Activated T-helper 17 cell treated with anti-CD3 and anti-CD28 coated beads, Interleukin-2, amount 50 U/mL, for 72 hours (primary cell): ENCODE results near the gene FMN1. TPM values are rescaled to one million over a fixed set of nuclear protein-coding genes. Genes with fewer than 3 reads are reported as not detected.

Source experiments
- ATAC-seq: fragments of 150-1000 bp; cut with Tn5 transposase; replicated peaks from 2 replicates; pipeline ENCODE4 v1.10.0; 2021; ENCODE audit warnings: mild to moderate bottlenecking, moderate library complexity
- H3K27ac Mint-ChIP-seq: one replicate; pipeline ENCODE4 v1.8.0; 2022; ENCODE audit warnings: mixed read lengths
- H3K27me3 Mint-ChIP-seq: one replicate; pipeline ENCODE4 v1.8.0; 2022; ENCODE audit warnings: mixed read lengths
- H3K36me3 Mint-ChIP-seq: one replicate; pipeline ENCODE4 v1.8.0; 2022; ENCODE audit warnings: low read depth, mild to moderate bottlenecking, mixed read lengths
- H3K4me1 Mint-ChIP-seq: one replicate; pipeline ENCODE4 v1.8.0; 2022; ENCODE audit warnings: mixed read lengths
- H3K4me3 Mint-ChIP-seq: one replicate; pipeline ENCODE4 v1.8.0; 2022; ENCODE audit warnings: mild to moderate bottlenecking, mixed read lengths
- H3K9me3 Mint-ChIP-seq: one replicate; pipeline ENCODE4 v1.8.0; 2022; ENCODE audit warnings: mixed read lengths
- total RNA-seq, 2 donors: library from RNA; stranded (reverse); gene quantifications; one replicate each; pipeline ENCODE4 v1.2.3, GENCODE V29; 2022

Gene FMN1
- total RNA-seq, 2 donors from 2014 or later, result 1.0 to 2.0 TPM

DNA sequence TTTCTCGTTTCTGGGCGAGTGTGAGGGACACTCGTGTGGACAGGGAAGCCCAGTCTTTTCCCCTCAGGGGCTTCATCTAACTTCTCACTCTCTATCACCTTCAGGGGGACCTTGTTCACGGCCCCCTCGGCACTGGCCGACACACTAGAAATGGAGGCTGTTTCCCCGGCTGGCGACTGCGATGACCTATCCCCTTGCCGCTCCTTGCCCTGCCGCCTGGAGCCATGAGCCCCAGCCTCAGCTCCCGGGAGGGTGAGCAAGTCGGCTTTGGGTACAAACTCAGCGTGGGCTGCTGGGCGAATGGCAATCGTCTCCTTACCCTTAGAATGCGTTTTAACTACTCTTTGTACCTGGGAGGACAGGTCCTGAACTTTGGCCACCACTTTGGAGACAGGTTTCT lies 41.0 kb downstream of the FMN1 start:
- peaks cover 3% of the 10 kb centered on the region for H3K4me1 Mint-ChIP-seq
- no peak overlapping the region for H3K27ac Mint-ChIP-seq
- H3K27me3 Mint-ChIP-seq, result peaks cover 3% of the 10 kb centered on the region
- H3K9me3 Mint-ChIP-seq, result no peaks in the 10 kb centered on the region
- H3K4me3 Mint-ChIP-seq, result no peak overlapping the region
- no peak for ATAC-seq
- H3K36me3 Mint-ChIP-seq, result no peaks in the 10 kb centered on the region

DNA sequence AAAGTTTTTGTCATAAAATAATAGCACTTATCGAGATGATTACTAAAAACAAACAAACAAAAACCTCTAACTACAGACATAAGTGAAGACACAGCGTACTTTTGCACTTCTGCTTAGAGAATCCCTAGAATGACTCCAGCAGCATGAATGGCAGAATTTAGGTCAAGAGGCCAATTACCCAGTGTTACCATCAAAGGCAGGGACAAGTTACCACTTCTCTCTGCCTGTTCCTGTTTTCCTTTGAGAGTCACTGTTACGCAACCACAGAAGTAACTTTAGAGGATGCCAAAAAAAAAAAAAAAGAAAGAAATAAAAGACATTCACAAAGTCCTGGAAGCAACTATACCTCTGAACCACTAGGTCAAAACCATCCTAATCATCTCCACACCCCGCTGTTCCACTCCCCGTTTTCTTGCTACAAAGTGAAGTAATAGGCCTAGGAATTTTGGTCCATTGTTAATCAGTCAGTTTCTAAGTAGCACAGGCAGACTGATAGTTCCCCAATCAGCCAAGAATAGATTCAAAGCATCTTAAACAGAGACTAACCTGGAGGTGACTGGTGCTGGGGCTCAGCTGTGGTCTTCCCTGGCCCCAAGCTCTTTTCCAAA lies 41.9 kb downstream of the FMN1 start:
- H3K4me3 Mint-ChIP-seq, result no peak overlapping the region
- H3K4me1 Mint-ChIP-seq, result peaks cover 11% of the 10 kb centered on the region
- H3K36me3 Mint-ChIP-seq, result no peaks in the 10 kb centered on the region
- no peak overlapping the region for H3K27ac Mint-ChIP-seq
- ATAC-seq, result no peak
- H3K27me3 Mint-ChIP-seq, result no peaks in the 10 kb centered on the region
- H3K9me3 Mint-ChIP-seq, result no peaks in the 10 kb centered on the region

DNA sequence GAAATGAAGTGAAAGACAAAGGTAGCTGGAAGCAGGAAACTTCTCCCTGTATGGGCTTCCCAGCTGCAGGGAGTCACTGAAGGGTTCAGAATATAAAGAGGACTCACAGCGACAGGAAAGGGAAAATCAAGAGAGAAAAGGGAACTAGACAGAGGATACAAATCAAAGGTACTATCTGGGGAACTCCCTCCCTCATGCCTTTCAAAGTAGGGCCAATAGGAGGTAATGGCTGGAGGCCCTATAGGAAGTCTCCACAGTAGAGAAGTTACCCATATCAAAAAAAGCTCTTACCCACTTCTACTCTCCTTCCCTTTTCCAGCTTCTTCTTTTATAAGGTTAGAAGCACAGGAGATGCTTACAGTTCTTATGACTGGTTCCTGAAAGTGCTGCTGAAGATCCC lies 43.5 kb downstream of the FMN1 start:
- Mint-ChIP-seq H3K27me3 (no peaks in the 10 kb centered on the region), H3K27ac (no peak overlapping the region), H3K36me3 (no peaks in the 10 kb centered on the region), H3K9me3 (no peaks in the 10 kb centered on the region), H3K4me3 (no peak overlapping the region), H3K4me1 (peaks cover 11% of the 10 kb centered on the region)
- ATAC-seq, result no peak

DNA sequence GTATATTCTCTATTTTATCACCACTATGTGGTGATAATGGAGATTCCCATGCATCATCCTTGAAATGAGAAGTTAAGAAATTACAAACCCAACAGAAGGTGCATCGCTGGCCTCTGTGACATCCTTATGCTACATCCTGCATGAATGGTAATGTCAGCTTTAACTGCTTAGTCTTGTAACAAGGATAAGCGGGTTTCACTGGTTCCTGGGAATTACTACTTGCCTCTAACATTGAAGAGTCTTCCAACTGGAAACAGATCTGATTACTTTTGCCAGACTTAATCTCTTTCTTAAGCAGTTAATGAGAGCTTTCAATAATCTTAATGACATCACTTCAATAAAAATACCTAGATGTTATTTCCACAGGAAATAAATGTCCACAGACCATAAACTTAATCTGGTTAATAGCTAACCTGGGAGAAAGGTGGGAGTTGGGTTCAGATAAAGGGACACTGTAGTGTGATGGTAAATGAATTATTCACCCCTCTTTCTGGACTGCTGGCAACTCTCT lies 44.0 kb downstream of the FMN1 start:
- ATAC-seq, result peak; percentile 24
- Mint-ChIP-seq H3K9me3 (no peaks in the 10 kb centered on the region), H3K4me3 (no peak overlapping the region), H3K27ac (no peak overlapping the region), H3K27me3 (no peaks in the 10 kb centered on the region), H3K36me3 (no peaks in the 10 kb centered on the region), H3K4me1 (peaks cover 13% of the 10 kb centered on the region)

DNA sequence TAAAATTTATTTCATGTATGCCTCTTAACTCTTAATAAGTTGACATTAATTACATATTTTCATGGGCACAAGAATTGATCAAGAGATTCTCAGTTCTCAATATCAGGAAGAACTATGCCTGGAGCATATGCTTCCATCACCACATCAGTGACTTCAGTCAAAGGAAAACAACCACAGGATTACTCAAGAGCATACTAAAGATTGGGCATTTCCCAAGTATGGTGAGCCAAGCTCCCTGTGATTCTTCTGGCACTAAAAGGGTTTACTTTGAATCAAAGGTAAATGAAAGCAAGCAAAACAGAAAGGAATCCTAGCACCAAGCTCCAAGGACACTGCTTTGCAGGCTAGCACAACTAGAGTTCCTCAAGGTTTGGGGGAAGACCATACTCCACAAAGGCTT lies 44.6 kb downstream of the FMN1 start:
- ATAC-seq, result no peak
- no peaks in the 10 kb centered on the region for H3K36me3 Mint-ChIP-seq
- no peak overlapping the region for H3K27ac Mint-ChIP-seq
- H3K4me1 Mint-ChIP-seq, result peaks cover 19% of the 10 kb centered on the region
- H3K27me3 Mint-ChIP-seq, result no peaks in the 10 kb centered on the region
- H3K4me3 Mint-ChIP-seq, result no peak overlapping the region
- H3K9me3 Mint-ChIP-seq, result no peaks in the 10 kb centered on the region

DNA sequence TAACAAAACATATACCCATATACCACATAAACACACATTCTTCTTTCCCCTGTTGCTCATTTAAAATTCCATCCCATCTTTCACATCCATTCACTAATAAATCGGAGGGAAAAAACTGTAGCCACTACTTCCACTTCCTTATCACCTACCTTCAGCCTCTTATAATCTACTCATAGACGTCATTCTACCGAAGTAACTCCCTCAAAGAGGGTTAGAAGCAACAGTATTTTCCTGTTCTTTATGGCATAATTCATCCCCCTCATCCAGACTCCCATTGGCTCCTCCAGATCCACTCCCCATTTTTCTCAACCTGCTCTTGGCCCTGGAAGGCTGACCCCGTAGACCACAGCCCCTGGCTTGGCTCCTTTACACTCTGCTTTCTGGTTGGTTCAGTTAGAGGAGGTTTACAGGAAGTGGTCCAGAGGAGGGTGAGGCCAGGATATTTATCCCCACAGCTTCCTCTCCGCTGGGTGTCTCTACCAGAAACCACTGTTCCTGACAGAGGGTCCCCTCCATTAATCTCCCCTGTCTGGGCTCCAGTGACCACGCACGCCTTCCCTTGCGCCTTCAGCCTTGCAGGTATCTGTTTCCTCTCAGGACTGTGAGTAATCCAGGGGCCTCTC lies 46.3 kb downstream of the FMN1 start:
- Mint-ChIP-seq H3K9me3 (no peaks in the 10 kb centered on the region), H3K27ac (peak overlapping the region; percentile 33), H3K4me1 (peaks cover 19% of the 10 kb centered on the region), H3K36me3 (no peaks in the 10 kb centered on the region), H3K4me3 (peak overlapping the region; percentile 62), H3K27me3 (no peaks in the 10 kb centered on the region)
- peak; percentile 57 for ATAC-seq

DNA sequence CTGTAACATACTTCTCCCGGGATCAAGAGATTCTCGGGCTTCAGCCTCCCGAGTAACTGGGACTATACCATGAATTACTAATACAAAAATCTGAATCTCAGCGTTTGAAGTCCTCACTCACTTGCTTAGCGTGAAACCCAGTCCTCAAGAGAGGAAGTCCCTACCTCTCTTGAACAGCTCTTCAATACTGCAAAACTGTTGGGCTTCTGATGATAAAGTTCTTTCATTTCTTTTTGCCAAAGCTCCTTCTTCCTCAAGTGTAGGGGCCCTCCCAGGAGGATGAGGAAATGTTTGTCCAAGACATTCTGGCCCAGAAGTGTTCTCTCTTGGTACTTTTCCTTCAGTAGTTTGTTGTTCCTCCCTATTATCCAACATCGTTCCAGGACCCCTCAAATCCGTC lies 48.5 kb downstream of the FMN1 start:
- Mint-ChIP-seq H3K9me3 (no peaks in the 10 kb centered on the region), H3K27me3 (no peaks in the 10 kb centered on the region), H3K4me3 (no peak overlapping the region), H3K27ac (no peak overlapping the region), H3K36me3 (no peaks in the 10 kb centered on the region), H3K4me1 (peaks cover 19% of the 10 kb centered on the region)
- ATAC-seq, result no peak

DNA sequence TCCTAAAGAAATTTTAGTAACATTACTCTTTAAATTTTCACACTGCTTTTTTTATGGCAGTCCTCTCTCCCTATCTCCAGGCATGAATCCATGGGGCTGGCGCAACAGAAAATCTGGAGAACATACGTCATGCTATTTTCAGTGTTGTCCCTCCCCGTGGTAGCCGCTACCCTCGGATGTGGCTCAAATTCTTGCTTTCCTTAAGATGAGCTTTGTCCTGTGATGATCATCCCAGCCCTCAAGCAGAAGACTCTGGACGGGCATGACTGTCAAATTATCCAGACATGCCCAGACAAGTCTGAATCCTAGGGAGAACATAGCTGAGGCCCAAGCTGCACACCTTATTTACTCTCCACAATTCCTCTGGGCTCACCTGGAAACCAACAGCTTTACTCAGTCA lies 49.1 kb downstream of the FMN1 start:
- peaks cover 19% of the 10 kb centered on the region for H3K4me1 Mint-ChIP-seq
- no peak overlapping the region for H3K4me3 Mint-ChIP-seq
- no peaks in the 10 kb centered on the region for H3K9me3 Mint-ChIP-seq
- ATAC-seq, result no peak
- H3K36me3 Mint-ChIP-seq, result no peaks in the 10 kb centered on the region
- H3K27ac Mint-ChIP-seq, result no peak overlapping the region
- H3K27me3 Mint-ChIP-seq, result peaks cover 2% of the 10 kb centered on the region

DNA sequence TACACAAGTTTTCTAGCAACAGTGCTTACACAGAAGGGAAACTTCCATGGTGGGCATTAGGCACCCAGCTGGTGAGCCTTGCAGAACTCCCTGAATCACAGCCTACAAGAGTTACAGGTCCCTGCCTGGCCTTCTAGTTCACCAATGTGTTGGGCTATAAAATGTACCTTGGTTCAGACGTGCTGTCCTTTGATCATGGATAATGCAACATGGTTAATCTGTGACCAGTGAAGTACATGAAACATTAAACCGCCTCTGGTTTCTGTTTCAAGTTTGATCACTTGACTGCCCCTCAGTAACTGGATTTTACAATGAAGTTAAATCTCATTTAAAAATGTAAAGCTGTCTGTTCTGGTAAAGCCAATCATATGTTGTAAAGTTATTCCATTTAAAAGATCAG lies 51.8 kb downstream of the FMN1 start:
- no peak overlapping the region for H3K27ac Mint-ChIP-seq
- ATAC-seq, result no peak
- H3K27me3 Mint-ChIP-seq, result peaks cover 9% of the 10 kb centered on the region
- peaks cover 8% of the 10 kb centered on the region for H3K4me1 Mint-ChIP-seq
- H3K9me3 Mint-ChIP-seq, result no peaks in the 10 kb centered on the region
- no peaks in the 10 kb centered on the region for H3K36me3 Mint-ChIP-seq
- H3K4me3 Mint-ChIP-seq, result no peak overlapping the region

DNA sequence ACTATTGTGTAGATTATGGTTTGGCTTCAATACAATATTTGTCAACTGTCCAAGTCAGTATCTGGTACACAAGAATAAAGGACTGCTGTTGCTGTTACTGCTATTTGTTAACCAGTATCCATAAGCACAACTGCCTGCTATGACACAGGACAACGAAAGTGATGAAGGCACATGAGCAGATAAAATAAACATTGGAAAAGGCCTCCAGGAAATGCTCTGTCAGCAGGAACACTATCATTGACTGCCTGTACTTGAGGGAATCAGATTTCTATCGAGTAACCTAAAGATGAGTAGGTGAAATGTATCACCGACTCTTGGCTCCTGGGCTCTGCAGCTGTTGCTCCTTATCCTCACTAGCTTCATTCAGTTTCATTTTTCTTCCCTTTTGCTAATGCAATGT lies 56.5 kb downstream of the FMN1 start:
- Mint-ChIP-seq H3K27me3 (peaks cover 18% of the 10 kb centered on the region), H3K27ac (no peak overlapping the region), H3K4me3 (no peak overlapping the region), H3K36me3 (no peaks in the 10 kb centered on the region), H3K4me1 (no peaks in the 10 kb centered on the region), H3K9me3 (no peaks in the 10 kb centered on the region)
- no peak for ATAC-seq

DNA sequence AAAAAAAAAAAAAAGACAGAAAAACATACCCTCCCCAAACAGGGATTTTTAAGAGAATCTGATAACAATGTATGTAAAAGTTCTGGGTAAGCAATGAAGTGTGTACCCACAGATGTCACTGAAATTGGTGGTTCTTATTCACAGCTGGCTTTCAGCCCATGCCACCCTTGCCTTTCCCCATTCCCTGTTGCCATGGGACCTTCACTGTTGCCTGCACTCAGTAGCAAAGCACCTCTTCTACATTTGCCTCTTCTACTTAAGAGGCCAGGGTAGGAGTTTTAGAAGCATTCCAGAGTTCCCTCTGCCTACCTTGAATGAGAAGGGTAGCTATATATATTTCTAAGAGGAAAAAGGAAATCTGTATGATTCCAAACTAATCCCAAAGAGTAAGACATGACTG lies 57.4 kb downstream of the FMN1 start:
- Mint-ChIP-seq H3K27me3 (peaks cover 18% of the 10 kb centered on the region), H3K4me1 (peaks cover 7% of the 10 kb centered on the region), H3K4me3 (no peak overlapping the region), H3K27ac (no peak overlapping the region), H3K9me3 (no peaks in the 10 kb centered on the region), H3K36me3 (no peaks in the 10 kb centered on the region)
- no peak for ATAC-seq

DNA sequence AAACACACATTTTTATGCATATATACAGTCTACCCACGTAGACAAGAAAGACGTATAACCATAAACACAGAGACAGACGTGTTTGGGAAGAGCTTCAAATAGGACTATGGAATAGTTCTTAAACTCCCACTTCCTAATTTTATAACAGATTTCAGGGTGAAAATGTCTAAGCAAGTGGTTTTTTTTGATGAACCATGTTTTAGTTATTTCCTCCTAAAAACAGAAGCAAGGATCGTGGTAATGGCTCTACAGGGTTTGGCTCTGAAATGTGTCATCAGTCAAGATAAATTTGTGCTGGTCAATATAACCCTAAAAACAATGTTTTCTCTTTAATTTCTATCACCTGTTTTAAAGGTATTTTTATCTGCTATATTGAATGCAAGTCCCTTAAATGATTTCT lies 58.2 kb downstream of the FMN1 start:
- Mint-ChIP-seq H3K4me1 (peaks cover 10% of the 10 kb centered on the region), H3K27ac (no peak overlapping the region), H3K4me3 (no peak overlapping the region), H3K27me3 (peaks cover 18% of the 10 kb centered on the region), H3K9me3 (no peaks in the 10 kb centered on the region), H3K36me3 (no peaks in the 10 kb centered on the region)
- no peak for ATAC-seq

DNA sequence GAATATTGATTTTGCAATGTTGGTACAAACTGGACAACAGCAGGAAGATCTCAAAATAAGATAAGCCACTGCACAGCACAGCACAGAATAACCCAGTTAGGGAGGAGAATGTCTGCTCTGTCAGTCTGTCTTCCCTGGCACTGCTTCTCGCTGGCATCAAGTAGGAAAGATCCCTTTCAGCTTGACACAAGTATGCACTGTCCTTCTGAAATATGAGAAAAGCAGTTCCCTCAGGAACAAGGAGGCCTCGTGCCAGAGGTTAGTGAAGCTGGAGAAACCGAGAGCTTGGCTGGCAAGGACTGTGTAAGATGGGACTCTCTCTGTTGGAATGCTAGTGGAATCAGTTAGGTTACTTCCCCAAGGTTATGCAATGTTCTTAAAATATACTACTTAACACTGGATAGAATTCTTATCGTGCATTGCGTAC lies 59.1 kb downstream of the FMN1 start:
- H3K36me3 Mint-ChIP-seq, result no peaks in the 10 kb centered on the region
- peaks cover 10% of the 10 kb centered on the region for H3K4me1 Mint-ChIP-seq
- H3K27ac Mint-ChIP-seq, result no peak overlapping the region
- H3K27me3 Mint-ChIP-seq, result peaks cover 15% of the 10 kb centered on the region
- no peak overlapping the region for H3K4me3 Mint-ChIP-seq
- no peak for ATAC-seq
- H3K9me3 Mint-ChIP-seq, result no peaks in the 10 kb centered on the region

DNA sequence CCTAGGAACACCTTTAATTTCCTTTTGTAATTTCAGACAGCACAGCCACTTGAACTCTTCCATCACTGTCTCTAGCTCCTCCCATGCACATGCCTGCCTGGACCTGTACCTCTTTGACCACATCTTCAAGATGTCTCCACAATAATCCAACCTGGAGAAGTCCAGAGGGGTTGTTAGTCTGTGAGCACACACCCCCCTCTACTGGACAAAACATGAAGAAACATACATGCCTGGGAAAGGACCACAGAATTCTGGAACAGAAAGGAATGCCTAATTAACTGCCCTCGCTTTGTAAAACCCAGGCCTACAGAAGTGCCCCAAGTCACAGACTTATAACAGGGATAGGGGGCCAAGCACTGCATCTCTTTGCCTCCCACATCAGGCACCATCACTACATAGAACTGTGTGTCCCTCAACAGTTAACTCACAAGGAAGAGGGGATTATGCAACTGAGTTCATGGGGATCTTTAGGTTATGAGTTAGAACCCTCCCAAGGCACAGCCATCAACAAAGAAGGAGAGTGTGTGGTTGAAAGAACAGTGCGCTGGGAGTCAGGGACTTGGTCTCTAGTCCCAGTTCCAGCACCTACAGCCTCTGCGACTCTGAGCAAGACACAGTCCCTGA lies 61.7 kb downstream of the FMN1 start:
- H3K27ac Mint-ChIP-seq, result no peak overlapping the region
- no peaks in the 10 kb centered on the region for H3K36me3 Mint-ChIP-seq
- H3K27me3 Mint-ChIP-seq, result peaks cover 9% of the 10 kb centered on the region
- H3K4me3 Mint-ChIP-seq, result no peak overlapping the region
- H3K4me1 Mint-ChIP-seq, result peaks cover 13% of the 10 kb centered on the region
- ATAC-seq, result peak; percentile 51
- H3K9me3 Mint-ChIP-seq, result no peaks in the 10 kb centered on the region

DNA sequence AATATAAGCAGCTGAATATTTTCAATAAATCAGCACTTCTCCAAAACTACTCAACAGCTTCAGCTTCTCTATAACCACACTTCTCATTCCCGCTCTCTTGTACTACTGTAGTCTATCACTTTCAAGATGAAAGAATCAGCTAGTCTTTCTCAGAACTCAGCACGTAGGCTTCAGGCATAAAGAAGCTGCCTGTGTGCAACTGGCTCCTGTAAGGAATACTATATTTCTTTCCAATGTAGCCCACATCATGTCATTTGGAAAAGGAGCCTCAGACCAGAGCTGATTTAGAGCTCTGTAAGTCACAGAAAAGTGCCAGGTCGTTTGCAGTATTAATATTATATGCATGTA lies 62.3 kb downstream of the FMN1 start:
- no peak overlapping the region for H3K27ac Mint-ChIP-seq
- peak overlapping the region; percentile 4 for H3K4me3 Mint-ChIP-seq
- peaks cover 17% of the 10 kb centered on the region for H3K4me1 Mint-ChIP-seq
- H3K27me3 Mint-ChIP-seq, result peaks cover 9% of the 10 kb centered on the region
- H3K36me3 Mint-ChIP-seq, result no peaks in the 10 kb centered on the region
- no peak for ATAC-seq
- H3K9me3 Mint-ChIP-seq, result no peaks in the 10 kb centered on the region
